ENCODE measurements around the gene CCDC112. TPM values are rescaled to one million over a fixed set of nuclear protein-coding genes. Genes with fewer than 3 reads are reported as not detected.

The CCDC112 gene
- total RNA-seq, 1 experiment from 2014 or later, result 13.0 TPM

DNA sequence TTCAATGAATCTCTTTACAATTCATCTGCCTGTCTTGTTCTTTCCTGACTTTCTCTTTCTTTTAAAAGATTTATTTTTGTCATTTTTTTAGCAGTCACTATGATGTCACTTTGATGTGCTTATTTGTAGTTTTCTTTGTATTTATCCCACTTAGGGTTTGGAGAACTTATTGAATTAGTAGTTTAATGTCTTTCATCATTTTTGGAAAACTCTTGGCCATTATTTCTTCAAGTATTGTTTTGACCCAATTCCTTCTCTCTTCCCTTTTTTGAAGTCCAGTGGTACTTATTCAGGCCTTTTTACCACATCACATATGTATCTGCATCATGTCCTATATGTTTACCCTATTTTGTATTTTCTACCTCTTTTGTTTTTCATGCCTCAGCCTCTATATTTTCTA is 48.9 kb upstream of the CCDC112 start:
- H4K91ac ChIP-seq (ENCODE audit: insufficient read length, low read depth, low read length), result no peak overlapping the region
- no peak overlapping the region for H2BK5ac ChIP-seq (ENCODE audit: insufficient read length, low read length)
- H3K9me3 ChIP-seq (ENCODE audit: control insufficient read depth, low read depth, low read length), result no peaks in the 10 kb centered on the region
- H3K79me2 ChIP-seq (ENCODE audit: insufficient read depth, low read length), result no peaks in the 10 kb centered on the region
- H3K18ac ChIP-seq (ENCODE audit: insufficient read length, low read depth, low read length), result no peak overlapping the region
- no peak overlapping the region for H3T11ph ChIP-seq (ENCODE audit: low read length)
- no peak for DNase-seq
- no peak overlapping the region for H4K5ac ChIP-seq (ENCODE audit: insufficient read length, low read depth, low read length)
- no peak overlapping the region for H3K14ac ChIP-seq (ENCODE audit: insufficient read depth, low read length)
- no peak overlapping the region for H3K9ac ChIP-seq (ENCODE audit: extremely low read depth, insufficient read length, low read length)
- H3K56ac ChIP-seq (ENCODE audit: insufficient read length, low read depth, low read length), result no peak overlapping the region
- no peaks in the 10 kb centered on the region for H3K23me2 ChIP-seq (ENCODE audit: insufficient read length, low read depth, low read length, poor library complexity, severe bottlenecking)
- H3K4me2 ChIP-seq (ENCODE audit: insufficient read depth, insufficient read length, low read length), result no peak overlapping the region
- H3K27me3 ChIP-seq (ENCODE audit: insufficient read depth, low read length), result no peaks in the 10 kb centered on the region
- H3K27ac ChIP-seq (ENCODE audit: insufficient read length, low read depth, low read length), result no peak overlapping the region
- no peaks in the 10 kb centered on the region for H3K79me1 ChIP-seq (ENCODE audit: insufficient read depth, low read depth, low read length, poor library complexity, severe bottlenecking)
- no peaks in the 10 kb centered on the region; a peak in 1 of 5 replicates for H3K9me3 Mint-ChIP-seq
- H2AFZ ChIP-seq (ENCODE audit: low read length), result no peak overlapping the region
- no peaks in the 10 kb centered on the region for H3K4me1 ChIP-seq (ENCODE audit: insufficient read depth, low read length)
- no peak for TF ChIP-seq CTCF (conservative IDR thresholded peaks at IDR 0.05)
- H3K4me1 Mint-ChIP-seq, result peaks cover 10 to 15% of the 10 kb centered on the region in 2 experiments
- H3K4me3 Mint-ChIP-seq, result no peak overlapping the region
- H3K23ac ChIP-seq (ENCODE audit: insufficient read length, low read depth, low read length), result no peak overlapping the region
- H3K36me3 Mint-ChIP-seq (ENCODE audit: insufficient read depth in 1 of 3, low read depth in 3 of 3), result no peaks in the 10 kb centered on the region; a peak in 1 of 7 replicates
- no peak overlapping the region for H2BK20ac ChIP-seq (ENCODE audit: low read depth, low read length, poor library complexity, severe bottlenecking)
- H3K4ac ChIP-seq (ENCODE audit: low read depth, low read length), result no peak overlapping the region
- no peak overlapping the region for H4K8ac ChIP-seq (replicated peaks; ENCODE audit: insufficient read length, low read depth, low read length)
- no peak overlapping the region for H2BK120ac ChIP-seq (ENCODE audit: low read depth, low read length, poor library complexity, severe bottlenecking)
- no peak overlapping the region for H3K27ac Mint-ChIP-seq
- H2BK12ac ChIP-seq (ENCODE audit: insufficient read length, low read depth, low read length), result no peak overlapping the region
- no peaks in the 10 kb centered on the region for H4K20me1 ChIP-seq (ENCODE audit: control insufficient read depth, insufficient read depth, insufficient read length)
- H2AK5ac ChIP-seq (ENCODE audit: insufficient read length, low read length), result no peak overlapping the region
- H3K27me3 Mint-ChIP-seq (ENCODE audit: low read depth), result no peaks in the 10 kb centered on the region
- no peak overlapping the region for H2BK15ac ChIP-seq (ENCODE audit: low read depth, low read length)

Data from H9 (cell line).